OCI-LY7 (cell line): ENCODE measurements around the gene GSE1.

Experiments used
- CTCF ChIP-seq: fragments of 200-600 bp; sonication (generic); conservative IDR thresholded peaks from 2 replicates; pipeline ENCODE4 v1.5.1; 2014; ENCODE audit warnings: mild to moderate bottlenecking, antibody characterized with exemption, low read length, moderate library complexity, mixed read lengths
- EZH2phosphoT487 ChIP-seq: fragments of 200-600 bp; sonication (generic); IDR thresholded peaks from 2 replicates; pipeline ENCODE4 v1.6.1; 2018; ENCODE audit warnings: low read depth, borderline replicate concordance, mild to moderate bottlenecking, mixed run types, antibody characterized with exemption, low read length, moderate library complexity, mixed read lengths

GRCh38 chr16:85580684-85581083 is 32.4 kb upstream of the GSE1 start:
- TF ChIP-seq CTCF (no peak), EZH2phosphoT487 (no peak)
